ENCODE data around the gene GRHPR. TPM values are rescaled to one million over a fixed set of nuclear protein-coding genes. Genes with fewer than 3 reads are reported as not detected.

Gene GRHPR
- polyA plus RNA-seq, 1 of the 3 experiments (the other 2 are of a cell fraction): 206 TPM

DNA sequence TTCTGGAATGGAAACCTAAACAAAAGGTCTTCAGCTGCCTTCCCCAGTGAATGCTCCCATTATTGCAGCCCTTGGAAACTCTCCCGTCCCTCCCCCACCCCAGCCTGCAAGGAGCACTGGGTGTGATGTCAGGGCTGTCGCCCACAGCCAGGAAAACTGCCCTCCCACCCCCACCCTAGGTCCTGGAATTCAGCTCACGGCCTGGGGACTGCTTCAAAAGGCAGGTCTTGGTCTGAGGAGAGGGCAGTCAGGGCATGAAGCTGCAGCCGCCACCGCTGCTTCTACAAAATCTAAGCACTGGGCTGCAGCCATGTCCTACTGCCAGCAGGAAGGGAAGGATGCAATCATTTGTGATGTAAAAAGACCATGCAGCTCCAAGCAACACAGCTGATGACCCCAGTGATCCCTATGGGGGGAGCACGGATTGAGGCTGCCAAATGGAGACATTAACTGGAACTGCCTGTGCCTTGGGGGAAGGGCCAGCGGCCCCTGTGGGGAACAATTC, 11.4 kb downstream of the GRHPR start:
- H3K4me1 ChIP-seq (ENCODE audit: control insufficient read depth in 1 of 2, insufficient read depth in 2 of 2, low read depth in 1 of 2, low read length in 1 of 2): peaks cover 0 to 2% of the 10 kb centered on the region in 2 experiments; a peak in 1 of 4 replicates
- no peak overlapping the region for H2AFZ ChIP-seq (ENCODE audit: low read depth)
- no peak for TF ChIP-seq GATA2 (CRISPR knock-in tag; IDR thresholded peaks at IDR 0.05)
- no peak for TF ChIP-seq RCOR1 (IDR thresholded peaks at IDR 0.05; ENCODE audit: low read length)
- no peak for TF ChIP-seq MXI1 (IDR thresholded peaks at IDR 0.05; ENCODE audit: low read depth, low read length)
- no peak for TF ChIP-seq YY1 (IDR thresholded peaks at IDR 0.05; ENCODE audit: low read depth)
- TF ChIP-seq RFX5 (IDR thresholded peaks at IDR 0.05; ENCODE audit: low read length): no peak
- no peak for TF ChIP-seq FOXM1 (IDR thresholded peaks at IDR 0.05; ENCODE audit: low read depth)
- TF ChIP-seq, protein P1, sequence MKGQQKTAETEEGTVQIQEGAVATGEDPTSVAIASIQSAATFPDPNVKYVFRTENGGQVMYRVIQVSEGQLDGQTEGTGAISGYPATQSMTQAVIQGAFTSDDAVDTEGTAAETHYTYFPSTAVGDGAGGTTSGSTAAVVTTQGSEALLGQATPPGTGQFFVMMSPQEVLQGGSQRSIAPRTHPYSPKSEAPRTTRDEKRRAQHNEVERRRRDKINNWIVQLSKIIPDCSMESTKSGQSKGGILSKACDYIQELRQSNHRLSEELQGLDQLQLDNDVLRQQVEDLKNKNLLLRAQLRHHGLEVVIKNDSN (IDR thresholded peaks at IDR 0.05; ENCODE audit: borderline replicate concordance, low read depth): no peak
- TF ChIP-seq TAF1 (IDR thresholded peaks at IDR 0.05; ENCODE audit: borderline replicate concordance, low read depth, low read length): no peak
- no peak for TF ChIP-seq MEF2A (IDR thresholded peaks at IDR 0.05; ENCODE audit: borderline replicate concordance, low read depth)
- no peak for TF ChIP-seq EZH2phosphoT487 (IDR thresholded peaks at IDR 0.05; ENCODE audit: borderline replicate concordance, low read depth)
- TF ChIP-seq SIN3A (IDR thresholded peaks at IDR 0.05; ENCODE audit: borderline replicate concordance, low read depth, low read length): no peak
- TF ChIP-seq, protein P2, sequence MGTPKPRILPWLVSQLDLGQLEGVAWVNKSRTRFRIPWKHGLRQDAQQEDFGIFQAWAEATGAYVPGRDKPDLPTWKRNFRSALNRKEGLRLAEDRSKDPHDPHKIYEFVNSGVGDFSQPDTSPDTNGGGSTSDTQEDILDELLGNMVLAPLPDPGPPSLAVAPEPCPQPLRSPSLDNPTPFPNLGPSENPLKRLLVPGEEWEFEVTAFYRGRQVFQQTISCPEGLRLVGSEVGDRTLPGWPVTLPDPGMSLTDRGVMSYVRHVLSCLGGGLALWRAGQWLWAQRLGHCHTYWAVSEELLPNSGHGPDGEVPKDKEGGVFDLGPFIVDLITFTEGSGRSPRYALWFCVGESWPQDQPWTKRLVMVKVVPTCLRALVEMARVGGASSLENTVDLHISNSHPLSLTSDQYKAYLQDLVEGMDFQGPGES (IDR thresholded peaks at IDR 0.05; ENCODE audit: low read depth, low read length): no peak
- TF ChIP-seq JUND (IDR thresholded peaks at IDR 0.05): no peak
- no peak for TF ChIP-seq TCF12 (IDR thresholded peaks at IDR 0.05)
- TF ChIP-seq SMC3 (IDR thresholded peaks at IDR 0.05; ENCODE audit: low read depth, low read length): no peak
- TF ChIP-seq, protein P3, sequence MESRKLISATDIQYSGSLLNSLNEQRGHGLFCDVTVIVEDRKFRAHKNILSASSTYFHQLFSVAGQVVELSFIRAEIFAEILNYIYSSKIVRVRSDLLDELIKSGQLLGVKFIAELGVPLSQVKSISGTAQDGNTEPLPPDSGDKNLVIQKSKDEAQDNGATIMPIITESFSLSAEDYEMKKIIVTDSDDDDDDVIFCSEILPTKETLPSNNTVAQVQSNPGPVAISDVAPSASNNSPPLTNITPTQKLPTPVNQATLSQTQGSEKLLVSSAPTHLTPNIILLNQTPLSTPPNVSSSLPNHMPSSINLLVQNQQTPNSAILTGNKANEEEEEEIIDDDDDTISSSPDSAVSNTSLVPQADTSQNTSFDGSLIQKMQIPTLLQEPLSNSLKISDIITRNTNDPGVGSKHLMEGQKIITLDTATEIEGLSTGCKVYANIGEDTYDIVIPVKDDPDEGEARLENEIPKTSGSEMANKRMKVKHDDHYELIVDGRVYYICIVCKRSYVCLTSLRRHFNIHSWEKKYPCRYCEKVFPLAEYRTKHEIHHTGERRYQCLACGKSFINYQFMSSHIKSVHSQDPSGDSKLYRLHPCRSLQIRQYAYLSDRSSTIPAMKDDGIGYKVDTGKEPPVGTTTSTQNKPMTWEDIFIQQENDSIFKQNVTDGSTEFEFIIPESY (IDR thresholded peaks at IDR 0.05; ENCODE audit: borderline replicate concordance, low read depth): no peak
- TF ChIP-seq, protein P4, sequence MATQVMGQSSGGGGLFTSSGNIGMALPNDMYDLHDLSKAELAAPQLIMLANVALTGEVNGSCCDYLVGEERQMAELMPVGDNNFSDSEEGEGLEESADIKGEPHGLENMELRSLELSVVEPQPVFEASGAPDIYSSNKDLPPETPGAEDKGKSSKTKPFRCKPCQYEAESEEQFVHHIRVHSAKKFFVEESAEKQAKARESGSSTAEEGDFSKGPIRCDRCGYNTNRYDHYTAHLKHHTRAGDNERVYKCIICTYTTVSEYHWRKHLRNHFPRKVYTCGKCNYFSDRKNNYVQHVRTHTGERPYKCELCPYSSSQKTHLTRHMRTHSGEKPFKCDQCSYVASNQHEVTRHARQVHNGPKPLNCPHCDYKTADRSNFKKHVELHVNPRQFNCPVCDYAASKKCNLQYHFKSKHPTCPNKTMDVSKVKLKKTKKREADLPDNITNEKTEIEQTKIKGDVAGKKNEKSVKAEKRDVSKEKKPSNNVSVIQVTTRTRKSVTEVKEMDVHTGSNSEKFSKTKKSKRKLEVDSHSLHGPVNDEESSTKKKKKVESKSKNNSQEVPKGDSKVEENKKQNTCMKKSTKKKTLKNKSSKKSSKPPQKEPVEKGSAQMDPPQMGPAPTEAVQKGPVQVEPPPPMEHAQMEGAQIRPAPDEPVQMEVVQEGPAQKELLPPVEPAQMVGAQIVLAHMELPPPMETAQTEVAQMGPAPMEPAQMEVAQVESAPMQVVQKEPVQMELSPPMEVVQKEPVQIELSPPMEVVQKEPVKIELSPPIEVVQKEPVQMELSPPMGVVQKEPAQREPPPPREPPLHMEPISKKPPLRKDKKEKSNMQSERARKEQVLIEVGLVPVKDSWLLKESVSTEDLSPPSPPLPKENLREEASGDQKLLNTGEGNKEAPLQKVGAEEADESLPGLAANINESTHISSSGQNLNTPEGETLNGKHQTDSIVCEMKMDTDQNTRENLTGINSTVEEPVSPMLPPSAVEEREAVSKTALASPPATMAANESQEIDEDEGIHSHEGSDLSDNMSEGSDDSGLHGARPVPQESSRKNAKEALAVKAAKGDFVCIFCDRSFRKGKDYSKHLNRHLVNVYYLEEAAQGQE (IDR thresholded peaks at IDR 0.05; ENCODE audit: low read depth, low read length): no peak
- TF ChIP-seq POLR2AphosphoS5 (IDR thresholded peaks at IDR 0.05; ENCODE audit: low read depth, low read length): no peak
- no peak for TF ChIP-seq RXRA (IDR thresholded peaks at IDR 0.05; ENCODE audit: borderline replicate concordance, low read depth)
- no peak for TF ChIP-seq CHD2 (IDR thresholded peaks at IDR 0.05; ENCODE audit: low read length, partially characterized antibody)
- H3F3A ChIP-seq (replicated peaks; ENCODE audit: insufficient read depth): no peaks in the 10 kb centered on the region
- WGBS (ENCODE audit: low lambda C conversion rate): 88% methylated on average over 6 of the region's 7 CpGs
- no peaks in the 10 kb centered on the region for H3K9me3 ChIP-seq
- ChIA-PET POLR2A (interaction anchor here (1.1 kb wide), 1 partner anchor 11 kb away, joined by 3 read pairs; the partner anchor contains the start of gene GRHPR), CTCF (interaction anchor here (3.3 kb wide), 1 partner anchor 19 kb away, joined by 13 read pairs; no protein-coding TSS in a partner anchor)
- peaks cover 43 to 67% of the 10 kb centered on the region in 2 experiments for H3K36me3 ChIP-seq (replicated peaks in 1 of 2; ENCODE audit: control insufficient read depth in 1 of 2, insufficient read depth in 2 of 2, low read length in 1 of 2)
- H3K27ac ChIP-seq (ENCODE audit: low read depth in 2 of 2, low read length in 1 of 2): no peak overlapping the region
- peaks cover 17% of the 10 kb centered on the region for H4K20me1 ChIP-seq (ENCODE audit: insufficient read depth)
- H3K9ac ChIP-seq: no peak overlapping the region
- no peaks in the 10 kb centered on the region for H3K9me2 ChIP-seq
- H3K27me3 ChIP-seq (ENCODE audit: insufficient read depth): no peaks in the 10 kb centered on the region
- no peak overlapping the region for H3K4me3 ChIP-seq (ENCODE audit: low read depth in 2 of 2, low read length in 1 of 2)
- peaks cover 20% of the 10 kb centered on the region; the same call in 1 of the 2 replicates for H3K79me2 ChIP-seq (ENCODE audit: insufficient read depth)
- DNase-seq: no peak
- no peak overlapping the region for H3K4me2 ChIP-seq

Data from SK-N-SH (cell line).